ENCODE results near the gene SPATA6. TPM values are rescaled to one million over a fixed set of nuclear protein-coding genes. Genes with fewer than 3 reads are reported as not detected.

Gene SPATA6
- total and polyA plus RNA-seq, 2 of the 4 experiments (the other 2 are of a cell fraction): 1.1 to 2.0 TPM

GRCh38 chr1:48470481-48470855 lies 1.5 kb downstream of the SPATA6 start:
- Histone ChIP-seq H3K36me3 (ENCODE audit: control insufficient read depth, insufficient read depth, low read length) (no peaks in the 10 kb centered on the region), H2BK5ac (ENCODE audit: low read depth, low read length, poor library complexity, severe bottlenecking) (no peak overlapping the region), H4K5ac (ENCODE audit: low read depth, low read length) (no peak overlapping the region), H4K20me1 (ENCODE audit: insufficient read depth, low read length) (no peaks in the 10 kb centered on the region), H2AK5ac (ENCODE audit: low read depth, low read length) (no peak overlapping the region), H4K91ac (ENCODE audit: insufficient read depth, low read depth, low read length) (no peak overlapping the region), H2AK9ac (replicated peaks; ENCODE audit: low read depth, low read length, poor library complexity) (no peak overlapping the region), H2BK120ac (ENCODE audit: low read depth, low read length) (no peak overlapping the region), H3K27me3 (ENCODE audit: control insufficient read depth, insufficient read depth, low read length) (no peaks in the 10 kb centered on the region), H3K4me3 (ENCODE audit: insufficient read depth, low read depth, low read length) (no peak overlapping the region), H3K4ac (ENCODE audit: low read depth, low read length) (no peak overlapping the region), H3K23ac (ENCODE audit: low read depth, low read length) (no peak overlapping the region), H2AFZ (replicated peaks; ENCODE audit: low read length, poor library complexity) (peak overlapping the region; percentile 90), H4K8ac (ENCODE audit: low read depth in 2 of 2, low read length in 2 of 2) (peak overlapping the region in 1 of 2 experiments; percentile 8; a peak in 1 of 4 replicates), H3K9me3 (ENCODE audit: control insufficient read depth, insufficient read depth, low read length) (no peaks in the 10 kb centered on the region), H3K79me1 (ENCODE audit: low read depth in 1 of 2, low read length in 2 of 2) (0 out of 4 replicates have a peak, but pooled peaks cover 0 to 4% of the 10 kb centered on the region in 2 experiments), H3K4me1 (ENCODE audit: control insufficient read depth, insufficient read depth, low read length) (peaks cover 4% of the 10 kb centered on the region; the same call in 1 of the 2 replicates), H3K9ac (ENCODE audit: low read depth, low read length) (0 out of 2 replicates have a peak overlapping the region, but pooled peaks have one; percentile 8), H3K9me1 (ENCODE audit: insufficient read depth, low read length) (peaks cover 6% of the 10 kb centered on the region; the same call in 1 of the 2 replicates), H2BK15ac (ENCODE audit: low read depth, low read length) (no peak overlapping the region), H3K56ac (ENCODE audit: extremely low read depth, insufficient read depth, low read length) (no peak overlapping the region), H3K14ac (replicated peaks; ENCODE audit: low read depth, low read length) (no peak overlapping the region; the same call in 1 of the 2 replicates), H3K27ac (ENCODE audit: insufficient read depth, low read length) (peak overlapping the region; percentile 11; the same call in 1 of the 2 replicates), H3K18ac (ENCODE audit: low read depth, low read length) (no peak overlapping the region), H2BK20ac (ENCODE audit: low read depth, low read length) (no peak overlapping the region), H3K4me2 (ENCODE audit: low read depth, low read length) (peak overlapping the region; percentile 57)
- CTCF ChIA-PET: interaction anchor here (1.6 kb wide), 1 partner anchor 27 kb away, joined by 5 read pairs; no protein-coding TSS in a partner anchor
- intact Hi-C loops (cut with micrococcal nuclease): no loop called here
- no peak for TF ChIP-seq ELK1 (IDR thresholded peaks at IDR 0.05; ENCODE audit: borderline replicate concordance, low read depth, low read length)
- no peak for TF ChIP-seq SMC3 (IDR thresholded peaks at IDR 0.05; ENCODE audit: low read depth, low read length)
- TF ChIP-seq NFE2L2 (IDR thresholded peaks at IDR 0.05; ENCODE audit: low read depth, low read length): no peak
- TF ChIP-seq, protein P1, sequence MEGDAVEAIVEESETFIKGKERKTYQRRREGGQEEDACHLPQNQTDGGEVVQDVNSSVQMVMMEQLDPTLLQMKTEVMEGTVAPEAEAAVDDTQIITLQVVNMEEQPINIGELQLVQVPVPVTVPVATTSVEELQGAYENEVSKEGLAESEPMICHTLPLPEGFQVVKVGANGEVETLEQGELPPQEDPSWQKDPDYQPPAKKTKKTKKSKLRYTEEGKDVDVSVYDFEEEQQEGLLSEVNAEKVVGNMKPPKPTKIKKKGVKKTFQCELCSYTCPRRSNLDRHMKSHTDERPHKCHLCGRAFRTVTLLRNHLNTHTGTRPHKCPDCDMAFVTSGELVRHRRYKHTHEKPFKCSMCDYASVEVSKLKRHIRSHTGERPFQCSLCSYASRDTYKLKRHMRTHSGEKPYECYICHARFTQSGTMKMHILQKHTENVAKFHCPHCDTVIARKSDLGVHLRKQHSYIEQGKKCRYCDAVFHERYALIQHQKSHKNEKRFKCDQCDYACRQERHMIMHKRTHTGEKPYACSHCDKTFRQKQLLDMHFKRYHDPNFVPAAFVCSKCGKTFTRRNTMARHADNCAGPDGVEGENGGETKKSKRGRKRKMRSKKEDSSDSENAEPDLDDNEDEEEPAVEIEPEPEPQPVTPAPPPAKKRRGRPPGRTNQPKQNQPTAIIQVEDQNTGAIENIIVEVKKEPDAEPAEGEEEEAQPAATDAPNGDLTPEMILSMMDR (conservative IDR thresholded peaks at IDR 0.05; ENCODE audit: low read depth, low read length): no peak
- no peak for TF ChIP-seq BHLHE40 (IDR thresholded peaks at IDR 0.05; ENCODE audit: low read depth, low read length)
- TF ChIP-seq USF2 (IDR thresholded peaks at IDR 0.05; ENCODE audit: low read depth, low read length): no peak
- no peak for TF ChIP-seq RAD21 (IDR thresholded peaks at IDR 0.05; ENCODE audit: low read length)
- no peak for TF ChIP-seq CEBPB (IDR thresholded peaks at IDR 0.05; ENCODE audit: low read depth, low read length)
- no peak for TF ChIP-seq MXI1 (IDR thresholded peaks at IDR 0.05; ENCODE audit: borderline replicate concordance, low read depth, low read length)
- no peak for TF ChIP-seq POLR2A (IDR thresholded peaks at IDR 0.05; ENCODE audit: low read depth, low read length)
- no peak for TF ChIP-seq MAZ (IDR thresholded peaks at IDR 0.05; ENCODE audit: borderline replicate concordance, low read depth, low read length)
- TF ChIP-seq FOS (IDR thresholded peaks at IDR 0.05; ENCODE audit: low read depth, low read length): no peak
- DNase-seq: no peak
- WGBS, 2 experiments (ENCODE audit: extremely low coverage in 2 of 2, insufficient read length in 1 of 2): no CpG with 5 or more reads among the region's 6 CpGs
- POLR2A ChIA-PET (ENCODE audit: unreplicated experiment): no interaction called here
- dilution Hi-C loops (cut with HindIII; ENCODE audit: low sequenced_read_pairs, unreplicated experiment): no loop called here
- in situ Hi-C loops (cut with MboI; ENCODE audit: low sequenced_read_pairs): no loop called here
- no TSS peak for BruUV-seq (replicated peaks)
- ATAC-seq (ENCODE audit: low read depth): no peak
